Effector CD8-positive, alpha-beta T cell (primary cell): Measurements from ENCODE around the gene PXYLP1.

Source experiments
- DNase-seq: peaks from one replicate; lab custom pipeline; 2025; lab: John Stamatoyannopoulos, UW

PXYLP1 gene

GRCh38 chr3:141228395-141228794, 3.2 kb upstream of the PXYLP1 start:
- no peak for DNase-seq

GRCh38 chr3:141229132-141229531, 2.5 kb upstream of the PXYLP1 start:
- no peak for DNase-seq

GRCh38 chr3:141230293-141230692, 1.3 kb upstream of the PXYLP1 start:
- no peak for DNase-seq

GRCh38 chr3:141231952-141232823, 563 bp downstream of the PXYLP1 start:
- DNase-seq: peak; percentile 27

- DNase-seq: no peak
Measured at GRCh38 chr3:141233457-141234161, 2.0 kb downstream of the PXYLP1 start.

DNA sequence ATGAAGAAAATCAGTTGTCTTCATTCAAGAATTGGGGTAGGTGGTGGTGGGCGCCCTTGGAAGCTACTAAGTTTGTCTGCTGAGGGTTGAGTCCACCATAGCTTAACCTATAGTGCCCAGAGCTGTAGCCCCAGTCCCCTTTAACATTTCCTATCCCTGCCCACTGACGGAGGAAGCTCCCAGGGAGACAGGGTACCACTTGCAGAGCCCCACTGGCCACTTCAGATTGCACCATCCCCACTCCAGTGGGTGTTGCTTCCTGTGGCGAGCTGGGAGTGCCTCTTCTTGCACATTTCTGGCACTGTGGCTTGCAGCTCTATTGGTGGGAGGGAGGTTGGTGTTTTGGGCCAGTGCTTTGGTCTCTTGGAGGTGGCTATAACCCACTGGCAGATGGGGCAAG, 2.7 kb downstream of the PXYLP1 start:
- DNase-seq: no peak

- DNase-seq: no peak
Measured at GRCh38 chr3:141235661-141236171, 4.1 kb downstream of the PXYLP1 start.

DNA sequence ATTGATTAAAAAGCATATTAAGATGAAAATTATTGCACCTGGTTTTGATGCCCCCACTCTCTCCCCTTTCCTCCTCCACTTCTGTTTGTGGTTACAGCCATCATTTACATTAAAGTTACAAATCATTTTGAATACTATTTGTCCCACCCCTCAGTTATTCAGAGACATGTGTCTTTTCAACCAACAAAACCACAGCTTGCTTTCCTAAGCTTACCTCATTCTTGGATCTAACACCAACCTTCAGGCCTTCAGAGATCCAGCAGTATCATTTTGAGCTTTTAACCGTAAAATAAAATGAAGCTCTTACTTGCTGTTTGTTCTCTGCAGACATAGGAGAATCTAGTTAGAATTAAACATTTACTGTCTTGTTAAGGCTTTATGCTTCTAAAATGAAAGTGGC, 4.7 kb downstream of the PXYLP1 start:
- DNase-seq: no peak

- no peak for DNase-seq
Measured at GRCh38 chr3:141237701-141238521, 6.3 kb downstream of the PXYLP1 start.

DNA sequence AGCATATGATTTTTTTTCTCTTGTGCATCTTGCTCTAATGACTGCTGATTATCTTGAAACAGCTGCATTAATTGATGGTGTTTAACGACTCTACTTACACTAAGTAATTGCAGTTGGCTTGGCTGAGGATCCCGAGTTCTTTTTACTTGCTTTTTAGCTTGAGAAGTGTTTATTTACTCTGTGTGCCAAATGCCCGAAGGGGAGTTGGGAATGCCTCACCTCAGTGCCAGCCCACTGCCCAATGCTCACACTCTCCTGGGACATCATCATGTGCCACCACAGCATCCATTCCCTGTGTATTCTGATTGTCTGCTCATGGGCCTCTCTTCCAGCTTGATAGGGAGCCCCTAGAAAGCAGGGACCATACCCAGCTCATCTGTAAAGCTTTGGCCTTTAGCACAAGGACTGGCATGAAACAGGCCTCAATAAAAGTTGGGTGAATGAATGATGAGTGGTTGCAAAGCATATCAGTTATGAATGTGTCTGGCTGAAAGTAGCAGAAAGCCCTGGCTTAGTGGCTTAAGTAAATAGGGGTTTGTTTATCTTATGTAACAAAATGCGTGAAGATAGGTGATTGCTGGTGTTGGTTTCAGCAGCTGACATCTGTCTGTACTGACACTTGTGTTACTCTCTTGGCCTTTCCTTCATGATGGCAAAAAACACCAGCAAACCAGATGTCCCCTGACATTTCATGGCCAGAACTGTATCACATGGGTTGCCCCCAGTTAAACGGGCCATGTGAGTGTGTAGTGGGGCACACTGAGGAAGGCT, 8.1 kb downstream of the PXYLP1 start:
- DNase-seq: no peak

- DNase-seq: no peak
Measured at GRCh38 chr3:141240286-141240685, 8.7 kb downstream of the PXYLP1 start.

- no peak for DNase-seq
Measured at GRCh38 chr3:141240687-141241615, 9.3 kb downstream of the PXYLP1 start.

DNA sequence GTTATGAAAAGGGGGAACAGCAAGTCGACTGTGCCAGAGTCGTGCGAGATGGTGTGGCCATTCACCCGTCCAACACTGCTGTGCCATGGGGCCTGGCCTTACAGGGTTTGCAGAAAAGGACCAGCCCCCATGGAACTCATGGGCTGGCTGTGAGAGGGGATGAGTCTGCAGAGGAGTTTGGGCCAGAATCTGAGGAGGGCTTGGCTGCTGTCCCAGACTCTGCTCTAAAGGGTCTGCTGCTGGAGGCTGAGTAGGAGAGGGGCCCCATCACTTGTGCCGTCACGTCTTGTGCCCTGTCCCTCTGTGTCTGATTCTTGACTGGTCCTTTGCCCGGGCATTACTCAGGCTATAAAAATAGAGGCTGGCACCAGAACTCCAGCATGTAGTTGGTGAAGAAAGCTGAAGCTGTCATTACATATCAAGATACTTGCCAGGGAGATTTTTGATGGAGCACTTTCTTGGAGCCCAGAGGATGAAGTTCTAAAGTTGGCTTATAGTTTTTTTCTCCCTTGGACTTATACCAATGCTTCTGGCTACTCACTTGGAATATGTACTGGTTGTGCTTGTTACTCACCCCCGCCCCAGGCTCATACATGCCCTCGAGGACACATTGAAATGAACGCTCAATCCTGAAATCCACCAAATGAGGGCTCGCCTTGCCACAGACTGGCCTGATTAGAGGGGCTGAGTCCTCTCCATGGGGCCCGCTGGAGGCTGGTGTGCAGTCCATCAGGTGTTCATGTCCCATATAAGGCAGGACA, 10.2 kb downstream of the PXYLP1 start:
- no peak for DNase-seq

DNA sequence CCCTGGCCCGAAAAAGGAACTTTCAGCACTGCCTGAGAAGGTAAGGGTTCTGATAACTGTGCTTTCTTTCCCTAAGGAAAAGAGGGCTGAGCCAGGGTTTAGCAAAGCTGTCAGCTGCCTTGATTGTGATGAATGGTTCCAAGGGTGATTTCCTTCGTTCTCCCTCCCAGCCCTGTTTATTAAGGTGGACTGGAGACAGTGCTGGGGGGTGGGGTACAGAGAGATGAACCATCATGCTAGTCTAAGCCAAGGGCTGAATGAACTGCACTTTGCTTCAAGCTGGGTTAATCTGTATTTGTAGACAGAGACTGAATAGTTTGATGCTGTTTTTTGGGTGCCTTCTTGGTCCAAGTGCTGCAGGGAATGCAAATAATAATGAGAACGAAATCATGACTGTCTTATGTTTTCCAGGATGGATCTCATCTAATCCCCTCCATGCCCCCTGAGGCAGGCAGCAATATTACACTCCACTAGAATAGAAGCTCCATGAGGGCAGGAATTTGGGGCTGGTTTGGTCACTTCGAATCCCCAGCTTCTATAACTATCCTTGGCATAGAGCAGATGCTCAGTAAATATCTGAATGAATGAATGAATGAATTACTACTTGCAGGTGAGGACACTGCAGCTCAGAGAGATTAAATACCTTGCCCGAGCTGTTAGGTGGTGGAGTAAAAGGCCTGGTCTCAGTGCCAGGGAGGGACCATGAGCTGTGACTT, 10.9 kb downstream of the PXYLP1 start:
- DNase-seq: no peak

- DNase-seq: peak; percentile 58
Measured at GRCh38 chr3:141243271-141243707, 11.7 kb downstream of the PXYLP1 start.

DNA sequence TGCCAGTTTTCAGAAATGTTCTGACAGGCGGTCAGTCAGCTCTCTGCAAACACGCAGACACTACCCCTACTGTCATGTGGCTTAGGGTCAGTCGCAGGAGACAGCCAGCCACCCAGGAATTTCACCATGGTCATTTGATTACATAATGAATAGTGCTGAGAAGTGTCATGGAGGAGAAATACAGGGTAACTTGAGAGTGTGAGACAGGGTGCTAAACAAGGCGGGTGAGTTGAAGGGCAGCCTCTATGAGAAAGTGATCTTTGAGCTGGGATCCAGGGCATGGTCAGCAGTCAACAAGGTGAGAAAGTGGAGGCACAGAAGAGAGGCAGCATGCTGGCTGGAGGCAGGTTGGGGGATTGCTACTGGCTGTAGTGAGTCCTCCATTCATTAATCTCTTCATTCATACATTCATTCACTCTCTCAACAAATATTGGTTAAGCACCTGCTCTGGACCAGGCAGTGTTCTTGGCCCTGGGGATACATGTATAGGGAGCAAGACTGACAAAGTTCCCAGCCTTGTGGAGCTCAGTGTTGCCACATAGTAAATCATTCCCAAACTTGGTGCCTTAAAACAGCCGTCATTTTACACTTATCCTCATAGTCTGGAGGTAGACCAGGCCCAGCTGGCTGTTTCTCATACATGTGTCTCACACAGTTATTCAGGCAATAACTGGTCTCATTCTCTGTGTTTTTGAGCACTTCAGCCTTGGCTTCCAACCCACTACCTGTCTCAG, 14.8 kb downstream of the PXYLP1 start:
- DNase-seq: no peak

GRCh38 chr3:141246958-141247301, 15.3 kb downstream of the PXYLP1 start:
- DNase-seq: no peak

- DNase-seq: no peak
Measured at GRCh38 chr3:141248064-141248463, 16.4 kb downstream of the PXYLP1 start.
